HepG2 (cell line): ENCODE results near the gene GRB10. TPM values are rescaled to one million over a fixed set of nuclear protein-coding genes. Genes with fewer than 3 reads are reported as not detected.

Source experiments
- ATAC-seq: fragments of 200-7000 bp; cut with Tn5 transposase; 3 replicates; pipeline ENCODE4 v1.9.1; 2020; ENCODE audit warnings: mild to moderate bottlenecking, moderate library complexity
- BruUV-seq: library from RNA; stranded (reverse); fragments of 400-500 nt; replicated peaks from 2 replicates; lab custom pipeline; 2021; lab: Mats Ljungman, UMichigan
- CTCF ChIA-PET: fragments of 300-600 bp; formaldehyde crosslinking; extraction: SDS; loops from one replicate; lab custom pipeline; 2021; ENCODE audit warnings: low total read pairs, inconsistent platforms, low intra/inter-chr PET ratio; lab: Yijun Ruan, JAX
- POLR2A ChIA-PET: fragments of 350-600 bp; sonication (Branson Sonifier 250); formaldehyde crosslinking; loops from one replicate; lab custom pipeline; 2020; ENCODE audit warnings: antibody characterized with exemption, inconsistent platforms; lab: Yijun Ruan, JAX
- DNase-seq: peaks from one replicate; pipeline ENCODE4 v3.0.0-alpha.2; 2015; ENCODE audit warnings: low spot score
- FAIRE-seq: peaks from 3 replicates; lab custom pipeline; 2011; peaks lifted over from hg19 to GRCh38; lab: Jason Lieb, UNC
- H2AFZ ChIP-seq: one replicate; pipeline ENCODE4 v1.6.1; 2011; ENCODE audit warnings: low read length, inconsistent platforms
- H3K27ac ChIP-seq: fragments of 300-600 bp; 3 replicates; pipeline ENCODE4 v1.8.0; 2011; ENCODE audit warnings: mixed run types, mild to moderate bottlenecking, mixed read lengths, low read length, inconsistent platforms; ENCODE audit not compliant: insufficient read depth; ENCODE audit errors: extremely low read length
- H3K27me3 ChIP-seq, 2 experiments: fragments of 200-600 bp in 1 of 2; 2 replicates in 1 of 2; 3 replicates in 1 of 2; pipeline versions ENCODE4 v1.6.0 to v1.8.0; 2011; ENCODE audit warnings: low read length in 2 of 2, mild to moderate bottlenecking in 2 of 2, moderate library complexity in 2 of 2, inconsistent platforms in 1 of 2; ENCODE audit not compliant: insufficient read depth in 2 of 2, control insufficient read depth in 1 of 2
- H3K36me3 ChIP-seq, 2 experiments: fragments of 200-600 bp in 1 of 2; replicated peaks in 1 of 2; 2 replicates in 1 of 2; 3 replicates in 1 of 2; pipeline versions ENCODE4 v1.5.1 to v1.8.0; 2011; ENCODE audit warnings: low read length in 2 of 2, inconsistent platforms in 1 of 2; ENCODE audit not compliant: insufficient read depth in 2 of 2, control insufficient read depth in 1 of 2
- H3K4me1 ChIP-seq: 2 replicates; pipeline ENCODE4 v1.5.1; 2012; ENCODE audit warnings: low read length, inconsistent platforms; ENCODE audit not compliant: insufficient read depth
- H3K4me2 ChIP-seq: 2 replicates; pipeline ENCODE4 v1.6.0; 2011; ENCODE audit warnings: low read depth, low read length, inconsistent platforms
- H3K4me3 ChIP-seq, 3 experiments: fragments of 200-600 bp in 1 of 3; sonication (generic), shearing (Covaris generic) in 1 of 3; replicated peaks in 1 of 3; 2 replicates each; pipeline ENCODE4 v1.5.1; 2011 to 2016; ENCODE audit warnings: low read length in 3 of 3, inconsistent platforms in 2 of 3, low read depth in 2 of 3, mild to moderate bottlenecking in 2 of 3, control low read depth in 1 of 3, mixed read lengths in 1 of 3; ENCODE audit not compliant: insufficient read depth in 1 of 3
- H3K79me2 ChIP-seq: one replicate; pipeline ENCODE4 v1.6.1; 2011; ENCODE audit warnings: low read length, inconsistent platforms; ENCODE audit not compliant: insufficient read depth
- H3K9ac ChIP-seq: 2 replicates; pipeline ENCODE4 v1.6.0; 2011; ENCODE audit warnings: mild to moderate bottlenecking, low read depth, low read length, inconsistent platforms; ENCODE audit not compliant: insufficient read depth
- H3K9me3 ChIP-seq: 2 replicates; pipeline ENCODE4 v1.5.1; 2012; ENCODE audit warnings: mild to moderate bottlenecking, low read length
- H4K20me1 ChIP-seq: 2 replicates; pipeline ENCODE4 v1.6.0; 2011; ENCODE audit warnings: inconsistent platforms, mild to moderate bottlenecking, low read length, moderate library complexity; ENCODE audit not compliant: insufficient read depth
- FOXO1 ChIP-seq: sonication (generic); formaldehyde crosslinking; IDR thresholded peaks from 2 replicates; pipeline ENCODE4 v1.4.0; 2020; ENCODE audit warnings: missing genetic modification reagents
- JUND ChIP-seq: sonication (generic); formaldehyde crosslinking; IDR thresholded peaks from 2 replicates; pipeline ENCODE4 v1.8.0; 2022; ENCODE audit warnings: mild to moderate bottlenecking, missing genetic modification reagents
- KLF16 ChIP-seq, 2 experiments: sonication (generic) in 1 of 2; formaldehyde crosslinking in 1 of 2; IDR thresholded peaks; 2 replicates each; pipeline versions ENCODE4 v1.6.1 to v1.8.0; 2016 to 2023; ENCODE audit warnings: missing genetic modification reagents in 2 of 2, missing compliant biosample characterization in 1 of 2
- KLF9 ChIP-seq: IDR thresholded peaks from 2 replicates; pipeline ENCODE4 v1.6.1; 2016; ENCODE audit warnings: low read depth
- ZNF44 ChIP-seq: sonication (generic); formaldehyde crosslinking; IDR thresholded peaks from 2 replicates; pipeline ENCODE4 v1.5.1; 2020; ENCODE audit warnings: mild to moderate bottlenecking, missing genetic modification reagents
- ZNF672 ChIP-seq: sonication (generic); formaldehyde crosslinking; IDR thresholded peaks from 2 replicates; pipeline ENCODE4 v1.8.1; 2022; ENCODE audit warnings: missing genetic modification reagents
- WGBS: methylation state at CpG from one replicate; pipeline ENCODE4 v1.1.6; 2017; ENCODE audit warnings: low lambda C conversion rate; 5-methylcytosine and 5-hydroxymethylcytosine counted together
- in situ Hi-C: cut with HindIII; loops from 2 replicates; pipeline ENCODE4 v1.10.0; 2017; ENCODE audit warnings: low pct_unique_long_range_greater_than_20kb; ENCODE audit not compliant: extremely low pct_ligation_motif_present
- intact Hi-C: fragments of 100-400 bp; cut with micrococcal nuclease; formaldehyde crosslinking; loops from one replicate; pipeline ENCODE4 v1.10.0; 2022; ENCODE audit not compliant: unreplicated experiment
- polyA plus RNA-seq, 8 experiments: library from polyadenylated mRNA; depleted of rRNA in 3 of 8; stranded (reverse) in 7 of 8; unstranded in 1 of 8; fragments of >200 nt; fragmentation: Illumina TruSeq in 4 of 8; extraction: Trizol in 4 of 8; gene quantifications; 2 replicates each; pipeline versions ENCODE4 v1.2.1 to v1.2.3, GENCODE V29; 2011 to 2016; ENCODE audit warnings: low read depth in 4 of 8, missing spikeins in 1 of 8, mixed read lengths in 1 of 8; ENCODE audit not compliant: insufficient read depth in 1 of 8
- total RNA-seq, 5 experiments: library from RNA; depleted of rRNA; stranded (reverse); fragments of >200 nt; fragmentation: Illumina TruSeq; extraction: Trizol; gene quantifications; 2 replicates each; pipeline ENCODE4 v1.2.3, GENCODE V29; 2016; ENCODE audit warnings: low read depth in 1 of 5
- TF ChIP-seq, protein P1 (sequence below): sonication (generic); formaldehyde crosslinking; IDR thresholded peaks from 2 replicates; pipeline ENCODE4 v1.4.0; 2020; ENCODE audit warnings: mild to moderate bottlenecking, low read depth, missing genetic modification reagents
- TF ChIP-seq, protein P2 (sequence below): IDR thresholded peaks from 2 replicates; pipeline ENCODE4 v1.6.1; 2016; ENCODE audit warnings: missing compliant biosample characterization, missing genetic modification reagents, borderline replicate concordance
- TF ChIP-seq, protein P3 (sequence below): sonication (generic); formaldehyde crosslinking; IDR thresholded peaks from 2 replicates; pipeline ENCODE4 v1.4.0; 2020; ENCODE audit warnings: missing genetic modification reagents; ENCODE audit errors: not compliant biosample characterization
- TF ChIP-seq, protein P4 (sequence below): sonication (generic); formaldehyde crosslinking; IDR thresholded peaks from 2 replicates; pipeline ENCODE4 v1.4.0; 2020; ENCODE audit warnings: missing genetic modification reagents

The GRB10 gene
- total and polyA plus RNA-seq, 2 of the 13 experiments (the other 11 are each of a cell fraction or from before 2014, with no cell fraction given), result 4.0 to 6.8 TPM

DNA sequence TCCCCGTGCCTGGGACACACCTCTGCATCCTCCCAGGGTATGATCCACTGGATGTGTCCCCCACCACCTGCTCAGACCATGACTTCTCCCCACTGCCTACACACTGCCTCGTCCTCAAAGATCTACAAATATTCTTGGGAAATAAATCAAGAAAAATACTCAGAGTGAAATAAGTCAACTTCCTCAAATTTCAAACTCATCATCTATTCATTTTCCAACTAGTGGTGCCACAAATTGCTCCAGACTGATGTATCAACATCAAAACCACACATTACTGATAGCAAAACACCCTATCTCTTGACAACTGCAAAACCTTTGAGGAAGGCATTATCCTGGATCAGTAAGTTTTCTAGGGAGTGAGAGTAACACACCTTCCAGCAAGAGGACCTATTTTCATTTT lies 87.7 kb downstream of the GRB10 start:
- WGBS, result 46% methylated on average over 2 of the region's 2 CpGs
- H3K4me2 ChIP-seq, result no peak overlapping the region
- H3K9me3 ChIP-seq, result no peaks in the 10 kb centered on the region
- H3K4me3 ChIP-seq, result no peak overlapping the region
- no peak overlapping the region for H3K27ac ChIP-seq
- no peak for TF ChIP-seq JUND
- TF ChIP-seq KLF9 (CRISPR knock-in tag), result no peak
- no peak for TF ChIP-seq KLF16 (CRISPR knock-in tag; IDR thresholded peaks at IDR 0.05)
- TF ChIP-seq, protein P1, sequence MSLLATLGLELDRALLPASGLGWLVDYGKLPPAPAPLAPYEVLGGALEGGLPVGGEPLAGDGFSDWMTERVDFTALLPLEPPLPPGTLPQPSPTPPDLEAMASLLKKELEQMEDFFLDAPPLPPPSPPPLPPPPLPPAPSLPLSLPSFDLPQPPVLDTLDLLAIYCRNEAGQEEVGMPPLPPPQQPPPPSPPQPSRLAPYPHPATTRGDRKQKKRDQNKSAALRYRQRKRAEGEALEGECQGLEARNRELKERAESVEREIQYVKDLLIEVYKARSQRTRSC (CRISPR knock-in tag), result no peak
- TF ChIP-seq, all 625 proteins: peak for 0
- no peaks in the 10 kb centered on the region for H3K27me3 ChIP-seq
- no peak overlapping the region for H2AFZ ChIP-seq
- BruUV-seq, result no TSS peak
- no peaks in the 10 kb centered on the region for H3K36me3 ChIP-seq
- ChIA-PET POLR2A (no interaction called here), CTCF (no interaction called here)
- 0 out of 2 replicates have a peak, but pooled peaks cover 11% of the 10 kb centered on the region for H3K4me1 ChIP-seq
- H3K9ac ChIP-seq, result no peak overlapping the region
- in situ Hi-C loops, result loop anchor here (25.0 kb wide), 1 partner anchor 558 kb away; no protein-coding TSS in a partner anchor
- no peaks in the 10 kb centered on the region for H4K20me1 ChIP-seq
- H3K79me2 ChIP-seq, result no peaks in the 10 kb centered on the region
- FAIRE-seq, result no peak
- DNase-seq, result no peak
- ATAC-seq, result no peak
- intact Hi-C loops, result loop anchor here (5.0 kb wide), 1 partner anchor 372 kb away; no protein-coding TSS in a partner anchor

DNA sequence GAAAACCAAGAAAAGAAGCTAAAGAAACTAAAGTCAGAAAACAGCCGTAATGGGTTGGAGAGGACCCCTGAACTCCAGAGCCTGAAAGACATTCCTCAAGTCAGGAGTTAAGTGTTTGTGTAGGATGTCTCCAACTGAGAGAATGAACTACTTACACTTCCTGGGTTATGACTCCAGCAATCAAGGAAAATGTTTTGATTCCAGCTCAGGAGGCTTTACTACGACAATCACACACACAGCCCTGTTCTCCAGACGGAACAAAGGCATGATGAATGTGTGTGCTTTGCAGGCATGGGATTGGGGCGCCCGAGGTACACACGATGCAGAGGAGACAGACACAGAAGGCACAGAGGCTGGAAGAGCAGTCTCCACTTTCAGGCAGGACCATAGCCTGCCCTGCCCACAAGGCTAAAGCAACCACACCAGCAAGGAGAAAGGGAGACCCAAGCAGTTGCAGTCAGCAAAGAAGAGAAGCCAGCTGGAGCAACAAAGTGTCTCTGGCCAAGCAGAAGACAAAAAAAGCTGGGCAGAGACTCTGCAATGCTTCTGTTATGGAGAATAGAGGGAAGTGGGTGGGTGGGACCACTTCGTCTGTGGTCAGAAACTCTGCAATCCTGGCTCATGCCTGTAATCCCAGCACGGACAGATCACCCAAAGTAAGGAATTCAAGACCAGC lies 89.1 kb downstream of the GRB10 start:
- H2AFZ ChIP-seq, result no peak overlapping the region
- intact Hi-C loops (no loop called here), in situ Hi-C loops (loop anchor here (25.0 kb wide), 1 partner anchor 556 kb away; no protein-coding TSS in a partner anchor)
- 76% methylated on average over 8 of the region's 8 CpGs for WGBS
- no TSS peak for BruUV-seq
- ATAC-seq, result no peak
- H3K4me3 ChIP-seq, result no peak overlapping the region
- H3K79me2 ChIP-seq, result no peaks in the 10 kb centered on the region
- no peaks in the 10 kb centered on the region for H3K36me3 ChIP-seq
- no peak for FAIRE-seq
- POLR2A ChIA-PET, result no interaction called here
- H3K27ac ChIP-seq, result no peak overlapping the region
- no peak overlapping the region for H3K9ac ChIP-seq
- H3K27me3 ChIP-seq, result no peaks in the 10 kb centered on the region
- H3K4me2 ChIP-seq, result no peak overlapping the region
- 0 out of 2 replicates have a peak, but pooled peaks cover 11% of the 10 kb centered on the region for H3K4me1 ChIP-seq
- CTCF ChIA-PET, result no interaction called here
- H4K20me1 ChIP-seq, result no peaks in the 10 kb centered on the region
- no peak for DNase-seq
- no peaks in the 10 kb centered on the region for H3K9me3 ChIP-seq
- TF ChIP-seq, protein P2, sequence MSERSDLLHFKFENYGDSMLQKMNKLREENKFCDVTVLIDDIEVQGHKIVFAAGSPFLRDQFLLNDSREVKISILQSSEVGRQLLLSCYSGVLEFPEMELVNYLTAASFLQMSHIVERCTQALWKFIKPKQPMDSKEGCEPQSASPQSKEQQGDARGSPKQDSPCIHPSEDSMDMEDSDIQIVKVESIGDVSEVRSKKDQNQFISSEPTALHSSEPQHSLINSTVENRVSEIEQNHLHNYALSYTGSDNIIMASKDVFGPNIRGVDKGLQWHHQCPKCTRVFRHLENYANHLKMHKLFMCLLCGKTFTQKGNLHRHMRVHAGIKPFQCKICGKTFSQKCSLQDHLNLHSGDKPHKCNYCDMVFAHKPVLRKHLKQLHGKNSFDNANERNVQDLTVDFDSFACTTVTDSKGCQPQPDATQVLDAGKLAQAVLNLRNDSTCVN (CRISPR knock-in tag), result no peak
- no peak for TF ChIP-seq ZNF44
- TF ChIP-seq FOXO1 (CRISPR knock-in tag), result no peak
- no peak for TF ChIP-seq ZNF672
- TF ChIP-seq, protein P3, sequence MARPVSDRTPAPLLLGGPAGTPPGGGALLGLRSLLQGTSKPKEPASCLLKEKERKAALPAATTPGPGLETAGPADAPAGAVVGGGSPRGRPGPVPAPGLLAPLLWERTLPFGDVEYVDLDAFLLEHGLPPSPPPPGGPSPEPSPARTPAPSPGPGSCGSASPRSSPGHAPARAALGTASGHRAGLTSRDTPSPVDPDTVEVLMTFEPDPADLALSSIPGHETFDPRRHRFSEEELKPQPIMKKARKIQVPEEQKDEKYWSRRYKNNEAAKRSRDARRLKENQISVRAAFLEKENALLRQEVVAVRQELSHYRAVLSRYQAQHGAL (CRISPR knock-in tag), result no peak
- TF ChIP-seq, protein P4, sequence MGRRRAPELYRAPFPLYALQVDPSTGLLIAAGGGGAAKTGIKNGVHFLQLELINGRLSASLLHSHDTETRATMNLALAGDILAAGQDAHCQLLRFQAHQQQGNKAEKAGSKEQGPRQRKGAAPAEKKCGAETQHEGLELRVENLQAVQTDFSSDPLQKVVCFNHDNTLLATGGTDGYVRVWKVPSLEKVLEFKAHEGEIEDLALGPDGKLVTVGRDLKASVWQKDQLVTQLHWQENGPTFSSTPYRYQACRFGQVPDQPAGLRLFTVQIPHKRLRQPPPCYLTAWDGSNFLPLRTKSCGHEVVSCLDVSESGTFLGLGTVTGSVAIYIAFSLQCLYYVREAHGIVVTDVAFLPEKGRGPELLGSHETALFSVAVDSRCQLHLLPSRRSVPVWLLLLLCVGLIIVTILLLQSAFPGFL (CRISPR knock-in tag), result no peak
